GM21447 (cell line): ENCODE measurements around the gene RIPOR3.

Experiments used
- ATAC-seq: cut with Tn5 transposase; IDR thresholded peaks from one replicate; pipeline ENCODE4 v1.9.1; 2021; ENCODE audit not compliant: unreplicated experiment

Gene RIPOR3

DNA sequence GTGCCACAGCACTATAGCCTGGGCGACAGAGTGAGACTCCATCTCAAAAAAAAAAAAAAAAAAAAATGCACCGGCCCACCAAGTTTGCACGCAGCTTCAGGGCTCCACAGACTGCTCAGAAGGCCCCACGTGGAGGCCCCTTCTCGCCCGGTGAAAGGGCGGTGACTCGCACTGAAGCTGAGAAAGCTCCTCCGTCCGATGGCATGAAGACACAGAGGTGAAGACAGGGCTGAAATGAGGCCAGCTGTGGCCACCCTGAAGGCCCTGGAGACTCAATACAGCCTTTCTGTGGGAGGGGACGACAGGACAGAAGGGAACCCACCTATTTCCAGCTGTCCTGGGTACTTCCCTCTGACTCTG lies 97.1 kb downstream of the RIPOR3 start:
- no peak for ATAC-seq

DNA sequence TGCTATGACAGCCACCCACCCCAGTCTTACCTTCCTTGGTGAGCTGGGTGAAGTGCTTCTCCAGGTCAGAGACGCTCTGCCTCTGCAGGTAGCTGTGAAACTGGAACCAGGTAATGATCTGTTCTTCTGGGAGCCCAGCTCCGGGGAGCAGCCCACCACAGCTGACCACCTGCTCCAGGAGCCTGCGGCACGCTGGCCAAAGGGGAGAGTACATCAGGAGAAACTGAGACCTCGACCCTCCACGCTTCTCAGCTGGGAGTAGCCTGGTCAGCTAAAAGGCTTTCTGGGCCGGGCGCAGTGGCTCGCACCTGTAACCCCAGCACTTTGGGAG lies 98.4 kb downstream of the RIPOR3 start:
- ATAC-seq, result no peak

DNA sequence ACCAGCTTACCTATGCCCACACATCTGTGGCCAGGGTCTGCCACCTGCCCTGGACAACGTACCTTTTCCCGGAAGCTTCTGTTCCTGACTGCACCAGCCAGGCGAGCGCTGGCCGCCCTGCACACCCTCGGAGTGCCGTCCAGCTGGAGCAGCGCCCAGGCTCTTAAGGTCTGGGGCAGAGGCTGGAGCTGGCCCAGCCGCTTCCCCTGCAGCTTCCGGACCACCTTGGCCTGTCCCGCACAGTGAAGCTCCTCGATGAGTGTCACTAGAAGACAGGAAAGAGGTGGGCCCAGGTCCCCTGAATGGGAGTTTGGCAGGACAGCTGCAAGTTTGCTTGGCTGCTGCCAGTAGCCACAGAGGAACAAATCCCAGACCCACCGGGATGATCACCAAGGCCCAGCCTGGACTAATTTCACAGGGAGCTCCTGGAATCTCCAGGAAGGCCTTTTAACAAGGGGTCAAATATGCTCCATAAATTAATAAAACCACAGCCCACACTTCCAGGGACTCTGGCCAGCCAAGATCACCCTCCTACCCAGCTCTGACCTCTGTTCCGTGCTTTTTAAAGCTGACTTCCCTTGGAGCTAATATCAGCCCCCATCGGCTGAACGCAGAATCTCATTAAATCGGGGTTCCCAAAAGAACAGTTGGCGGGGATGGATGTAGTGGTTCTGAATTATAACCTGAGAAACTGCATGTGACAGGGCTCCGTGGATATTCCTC lies 98.9 kb downstream of the RIPOR3 start:
- no peak for ATAC-seq

DNA sequence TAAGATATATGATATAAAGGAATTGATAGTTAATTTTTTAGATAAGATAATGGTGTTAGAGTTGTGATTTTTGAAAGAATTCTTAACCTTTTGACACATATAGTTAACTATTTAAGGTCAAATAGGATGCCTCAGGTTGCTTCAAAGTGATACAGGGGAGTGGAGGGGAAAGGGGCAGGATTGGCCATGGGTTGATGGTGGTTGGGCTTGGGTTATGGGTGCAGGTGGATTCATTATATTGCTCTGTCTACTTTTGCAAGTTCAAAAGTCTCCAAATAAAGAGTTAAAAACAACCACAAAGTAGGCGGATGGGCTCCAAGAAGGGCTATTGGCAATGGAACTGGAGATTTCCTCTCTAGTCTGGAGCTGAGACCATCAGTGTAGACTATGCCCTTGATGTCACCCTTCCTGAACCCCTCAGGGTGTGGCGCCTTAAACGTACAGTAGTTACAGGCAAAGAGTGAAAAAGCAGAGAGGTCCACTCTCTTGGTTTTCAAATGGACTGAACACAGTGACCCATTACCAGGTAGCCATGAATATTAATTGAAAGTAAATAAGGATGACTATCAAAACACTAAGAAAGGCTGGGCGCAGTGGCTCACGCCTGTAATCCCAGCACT lies 100.0 kb downstream of the RIPOR3 start:
- no peak for ATAC-seq

DNA sequence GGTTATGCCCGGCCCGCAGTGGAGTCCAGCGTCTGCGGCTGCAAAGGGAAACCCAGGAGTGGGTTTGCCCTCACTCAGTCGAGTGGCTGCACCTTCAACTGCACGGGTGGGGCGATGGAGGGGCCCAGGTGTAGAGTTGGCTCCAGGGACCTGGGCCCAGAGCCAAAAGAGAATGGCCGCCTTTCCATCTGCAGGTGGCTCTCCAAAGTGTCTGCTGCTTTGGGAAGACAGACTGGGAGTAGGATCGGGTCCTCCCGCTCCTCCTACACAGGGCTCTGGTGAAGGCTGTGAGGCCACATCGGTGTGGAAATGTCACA lies 101.0 kb downstream of the RIPOR3 start:
- ATAC-seq, result no peak

DNA sequence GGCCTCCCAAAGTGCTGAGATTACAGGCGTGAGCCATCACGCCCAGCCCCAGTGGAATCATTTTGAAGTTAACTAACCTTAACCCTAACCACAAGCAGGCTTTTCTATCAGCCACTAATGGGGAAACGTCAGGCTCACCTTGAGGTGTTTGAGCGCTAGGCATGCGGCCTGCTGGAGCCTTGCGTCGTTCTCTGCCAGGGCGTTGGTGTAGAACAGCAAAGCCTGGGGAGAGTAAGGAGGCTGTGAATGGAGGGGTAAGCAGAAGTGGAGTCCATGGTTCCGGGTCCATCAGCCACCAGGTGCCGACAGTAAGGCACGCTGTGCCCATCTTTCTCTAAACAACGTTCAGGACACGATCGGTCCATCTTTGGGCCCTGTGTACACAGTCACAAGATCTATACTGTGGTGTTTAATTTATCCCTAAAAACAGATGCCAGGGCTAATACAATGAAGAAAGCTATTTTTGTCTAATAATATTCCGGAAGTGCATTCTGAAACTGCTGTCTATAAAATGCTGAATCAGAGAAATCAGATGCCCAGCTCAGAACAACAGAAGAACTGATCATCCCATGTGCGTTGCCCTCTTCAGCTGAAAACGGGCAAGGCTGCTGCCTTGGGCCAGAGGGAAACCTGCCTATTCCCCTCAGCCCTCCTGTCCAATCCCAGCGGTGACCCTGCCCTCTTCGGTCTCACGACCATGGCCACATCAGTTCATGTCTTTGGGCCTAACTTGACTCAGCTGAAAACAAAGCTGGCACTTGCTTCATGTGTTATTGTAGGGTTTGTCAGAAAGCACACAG lies 101.6 kb downstream of the RIPOR3 start:
- ATAC-seq, result no peak

DNA sequence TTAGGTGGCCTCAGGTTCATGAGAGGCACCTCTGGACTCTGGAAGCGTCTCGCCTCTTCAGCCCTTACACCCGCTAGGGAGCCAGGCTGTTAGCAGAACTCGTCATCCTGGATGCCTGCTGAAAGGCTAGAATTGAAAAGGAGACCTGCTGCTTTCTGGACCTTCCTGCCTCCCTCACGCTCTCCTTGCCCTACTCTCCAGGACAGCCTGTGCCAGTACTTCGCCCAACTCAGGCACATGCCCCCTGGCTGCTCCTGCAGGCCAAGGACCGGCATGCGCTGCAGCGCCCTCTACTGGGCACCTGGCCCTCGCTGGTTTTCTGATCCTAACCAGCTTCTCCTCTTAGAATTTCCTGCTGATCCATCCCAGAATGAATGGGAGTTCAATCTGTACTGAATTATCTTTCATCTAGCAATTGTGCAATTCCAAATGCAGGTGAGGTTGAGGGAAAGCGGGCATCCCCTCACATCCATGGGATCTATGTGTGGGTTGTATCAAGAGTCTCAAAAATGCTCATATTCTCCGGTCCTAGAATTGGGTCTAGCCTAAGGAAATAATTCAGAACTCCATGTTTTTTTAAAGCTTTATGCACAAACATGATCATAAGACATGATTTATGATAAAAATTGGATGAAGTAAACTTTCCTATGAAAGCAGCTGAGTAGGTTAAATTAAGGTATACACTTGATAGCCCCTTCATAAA lies 103.2 kb downstream of the RIPOR3 start:
- no peak for ATAC-seq

DNA sequence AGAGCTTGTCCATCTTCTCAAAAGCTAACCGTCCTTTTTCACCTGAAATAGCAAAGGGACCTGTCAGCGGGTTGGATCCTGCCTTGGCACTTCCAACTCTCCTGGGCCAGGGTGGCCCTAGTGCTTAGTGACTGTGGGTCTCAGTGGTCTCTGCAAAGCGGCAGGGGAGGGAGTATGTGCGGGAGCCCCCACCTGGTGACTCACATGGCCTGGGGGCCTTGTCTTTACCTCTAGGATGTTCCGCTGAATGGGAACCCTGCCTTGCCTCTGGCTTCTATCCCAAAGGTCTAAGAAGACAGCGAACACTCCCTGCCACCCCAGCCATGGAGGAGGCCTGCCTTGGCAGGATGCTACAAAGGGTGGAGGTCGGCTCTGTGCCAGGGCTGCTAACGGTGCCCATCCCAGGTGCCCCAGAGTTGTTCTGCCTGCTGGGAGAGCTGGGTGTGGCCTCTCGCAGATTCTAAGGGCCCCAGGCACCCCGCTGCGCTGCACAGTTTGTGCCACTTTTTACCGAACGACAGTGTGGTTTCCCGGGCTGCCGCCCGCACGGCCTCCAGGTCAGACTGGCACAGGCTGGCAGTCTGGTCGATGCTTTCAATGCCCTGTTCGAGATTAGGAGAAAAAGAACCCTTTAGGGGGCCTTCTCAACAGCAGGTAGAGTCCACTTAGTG lies 103.9 kb downstream of the RIPOR3 start:
- ATAC-seq, result no peak

DNA sequence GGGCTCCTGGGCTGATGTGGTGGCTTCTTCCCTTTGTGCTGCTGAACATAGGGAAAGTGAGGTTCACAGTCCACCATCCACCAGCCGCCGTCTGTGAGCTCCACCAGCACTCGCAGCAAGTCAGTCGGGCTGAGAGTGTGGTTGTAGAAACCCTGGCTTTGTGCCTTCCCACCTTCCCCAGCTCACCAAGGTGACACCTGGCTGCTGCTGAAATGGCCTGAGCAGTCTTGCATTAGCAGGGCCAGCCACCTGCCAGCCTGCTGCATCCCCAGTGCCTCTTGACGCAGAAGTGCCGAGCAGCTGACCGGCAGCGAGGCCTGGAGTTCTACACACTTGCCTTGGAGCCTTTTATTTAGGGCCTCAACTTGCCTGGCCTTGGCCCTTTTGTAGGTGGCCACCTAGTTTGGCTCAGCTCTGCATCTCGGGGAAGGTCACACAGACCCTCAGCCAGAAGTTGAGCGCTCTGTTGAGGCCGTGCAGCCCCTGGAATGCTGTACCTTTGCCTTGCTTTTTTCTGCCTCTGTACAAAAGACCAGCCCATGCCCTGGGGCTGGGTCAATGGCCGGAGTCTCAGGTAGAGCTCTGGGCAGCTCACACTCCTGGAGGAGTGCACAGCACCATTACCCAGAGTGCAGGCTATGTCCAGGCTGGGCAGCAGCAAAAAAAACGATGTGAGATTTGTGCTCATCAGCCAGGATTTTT lies 104.7 kb downstream of the RIPOR3 start:
- ATAC-seq, result no peak

DNA sequence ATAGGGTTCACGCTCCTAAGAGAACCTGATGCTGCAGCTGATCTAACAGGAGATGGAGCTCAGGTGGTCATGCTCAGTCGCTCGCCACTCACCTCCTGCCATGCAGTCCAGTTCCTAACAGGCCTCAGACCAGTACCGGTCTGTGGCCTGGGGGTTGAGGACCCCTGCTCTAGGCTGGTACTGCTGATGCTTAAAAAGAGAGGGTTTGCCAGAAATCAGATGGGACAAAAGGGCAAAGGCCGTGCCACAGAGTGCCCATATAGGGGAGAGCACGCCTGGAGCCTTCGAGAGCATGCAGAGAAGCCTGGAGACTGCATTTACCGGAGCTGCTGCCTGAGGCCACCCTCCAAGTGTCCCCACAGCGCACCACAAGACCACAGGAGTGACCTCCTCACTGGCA lies 105.7 kb downstream of the RIPOR3 start:
- no peak for ATAC-seq

DNA sequence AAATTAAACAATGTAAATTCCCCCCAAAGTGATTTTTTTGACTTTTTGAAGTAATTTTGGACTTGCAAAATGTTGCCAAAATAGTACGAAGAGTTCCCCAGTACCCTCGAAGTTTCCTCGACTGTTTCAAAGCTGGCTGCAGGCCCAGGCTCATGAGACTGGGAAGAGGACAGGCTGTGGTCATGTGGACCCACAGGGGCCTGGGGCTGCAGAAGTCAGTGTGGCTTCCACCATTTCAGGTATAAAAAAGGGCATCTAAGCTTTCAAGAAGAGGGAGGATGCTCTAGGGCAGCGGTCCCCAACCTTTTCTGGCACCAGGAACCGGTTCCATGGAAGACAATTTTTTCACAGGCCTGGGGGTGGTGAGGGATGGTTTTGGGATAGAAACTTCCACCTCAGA lies 106.1 kb downstream of the RIPOR3 start:
- no peak for ATAC-seq

DNA sequence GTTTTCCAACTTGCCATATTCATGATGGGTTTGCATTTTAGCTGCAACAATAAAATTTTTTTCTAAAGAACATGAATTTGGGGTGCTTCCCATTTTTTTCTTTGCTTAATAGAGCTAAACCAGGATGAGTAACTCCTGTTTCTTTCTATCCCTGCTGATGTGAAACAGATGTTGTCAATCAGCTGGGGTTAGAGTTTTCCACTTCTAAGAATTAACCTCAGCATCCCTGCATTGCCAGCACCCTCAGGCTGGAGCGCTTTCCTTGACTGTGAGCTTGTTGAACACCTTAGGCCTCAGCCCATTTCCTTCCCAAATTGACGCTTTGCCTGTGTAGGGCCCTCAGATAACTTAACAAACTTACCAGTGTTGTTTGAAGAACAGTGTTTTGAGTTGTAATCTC lies 106.7 kb downstream of the RIPOR3 start:
- no peak for ATAC-seq

DNA sequence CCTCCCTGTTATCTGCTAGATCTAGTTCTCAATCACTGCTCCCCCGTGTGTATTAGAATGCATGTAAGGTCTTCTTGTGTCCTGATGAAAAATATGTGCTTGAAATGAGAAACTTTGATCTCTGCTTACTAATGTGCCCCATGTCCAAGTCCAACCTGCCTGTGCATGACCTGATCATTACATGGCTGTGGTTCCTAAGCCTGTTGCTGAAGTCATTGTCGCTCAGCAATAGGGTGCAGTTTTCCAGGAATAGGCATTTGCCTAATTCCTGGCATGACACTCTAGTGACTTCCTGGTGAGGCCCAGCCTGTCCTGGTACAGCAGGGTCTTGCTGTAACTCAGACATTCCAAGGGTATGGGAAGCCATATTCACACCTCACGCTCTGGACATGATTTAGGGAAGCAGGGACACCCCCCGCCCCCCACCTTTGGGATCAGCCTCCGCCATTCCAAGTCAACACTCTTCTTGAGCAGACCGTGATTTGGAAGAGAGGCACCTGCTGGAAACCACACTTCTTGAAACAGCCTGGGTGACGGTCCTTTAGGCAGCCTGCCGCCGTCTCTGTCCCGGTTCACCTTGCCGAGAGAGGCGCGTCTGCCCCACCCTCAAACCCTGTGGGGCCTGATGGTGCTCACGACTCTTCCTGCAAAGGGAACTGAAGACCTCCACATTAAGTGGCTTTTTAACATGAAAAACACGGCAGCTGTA lies 107.7 kb downstream of the RIPOR3 start:
- no peak for ATAC-seq

DNA sequence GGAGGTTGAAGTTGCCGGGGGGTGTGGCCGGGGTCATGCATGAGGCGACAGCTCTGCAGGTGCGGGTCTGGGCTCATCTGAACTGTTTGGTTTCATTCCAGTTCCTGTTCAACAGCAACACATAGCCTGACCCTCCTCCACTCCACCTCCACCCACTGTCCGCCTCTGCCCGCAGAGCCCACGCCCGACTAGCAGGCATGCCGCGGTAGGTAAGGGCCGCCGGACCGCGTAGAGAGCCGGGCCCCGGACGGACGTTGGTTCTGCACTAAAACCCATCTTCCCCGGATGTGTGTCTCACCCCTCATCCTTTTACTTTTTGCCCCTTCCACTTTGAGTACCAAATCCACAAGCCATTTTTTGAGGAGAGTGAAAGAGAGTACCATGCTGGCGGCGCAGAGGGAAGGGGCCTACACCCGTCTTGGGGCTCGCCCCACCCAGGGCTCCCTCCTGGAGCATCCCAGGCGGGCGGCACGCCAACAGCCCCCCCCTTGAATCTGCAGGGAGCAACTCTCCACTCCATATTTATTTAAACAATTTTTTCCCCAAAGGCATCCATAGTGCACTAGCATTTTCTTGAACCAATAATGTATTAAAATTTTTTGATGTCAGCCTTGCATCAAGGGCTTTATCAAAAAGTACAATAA lies 108.6 kb downstream of the RIPOR3 start:
- ATAC-seq, result no peak

DNA sequence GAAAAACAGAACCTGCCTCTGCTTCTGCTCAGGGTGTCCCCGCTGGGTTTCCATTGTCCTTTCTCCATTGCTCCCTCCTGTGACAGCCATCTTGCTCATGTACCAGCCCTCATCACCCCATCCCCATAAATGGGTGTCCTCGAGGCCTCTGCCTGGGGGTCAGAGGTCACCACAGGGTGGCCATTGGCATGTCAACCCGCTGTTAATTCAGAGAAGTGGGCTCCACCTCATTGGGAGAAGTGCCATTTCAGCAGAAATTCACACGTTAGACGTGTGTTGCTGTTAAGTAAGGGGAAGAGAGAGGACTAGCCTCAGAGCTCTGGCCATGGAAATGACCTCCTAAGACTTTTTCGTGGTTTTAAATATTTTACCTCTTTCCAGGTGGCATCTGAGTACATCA lies 109.2 kb downstream of the RIPOR3 start:
- ATAC-seq, result no peak

DNA sequence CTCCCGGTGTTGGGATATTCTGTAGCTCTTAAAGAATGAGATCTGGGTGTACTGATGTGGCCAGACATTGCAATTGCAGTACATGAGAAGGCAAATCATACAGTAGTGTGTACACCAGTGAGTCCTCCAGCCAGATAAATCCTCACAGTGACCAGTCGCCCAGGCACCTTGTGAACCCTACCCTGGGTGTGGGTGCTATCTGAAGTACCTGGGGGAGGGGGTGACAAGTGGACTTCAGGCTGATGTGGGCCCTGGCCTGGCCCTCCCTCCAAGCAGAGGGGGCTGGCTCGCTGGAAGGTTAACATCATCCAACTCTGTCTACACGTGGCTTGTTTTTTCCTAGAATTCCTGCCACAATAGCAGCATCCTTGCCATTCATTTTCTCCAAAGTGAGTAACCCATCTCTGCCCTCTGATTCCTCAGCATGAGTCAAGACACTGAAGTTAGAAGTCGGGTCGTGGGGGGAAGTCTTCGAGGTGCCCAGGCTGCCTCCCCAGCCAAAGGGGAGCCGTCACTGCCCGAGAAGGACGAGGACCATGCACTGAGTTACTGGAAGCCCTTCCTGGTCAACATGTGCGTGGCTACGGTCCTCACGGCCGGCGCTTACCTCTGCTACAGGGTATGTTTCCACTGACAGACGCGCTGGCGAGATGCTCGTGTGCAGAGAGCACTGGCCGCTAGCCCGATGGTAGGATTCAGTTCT lies 110.3 kb downstream of the RIPOR3 start:
- ATAC-seq, result no peak

DNA sequence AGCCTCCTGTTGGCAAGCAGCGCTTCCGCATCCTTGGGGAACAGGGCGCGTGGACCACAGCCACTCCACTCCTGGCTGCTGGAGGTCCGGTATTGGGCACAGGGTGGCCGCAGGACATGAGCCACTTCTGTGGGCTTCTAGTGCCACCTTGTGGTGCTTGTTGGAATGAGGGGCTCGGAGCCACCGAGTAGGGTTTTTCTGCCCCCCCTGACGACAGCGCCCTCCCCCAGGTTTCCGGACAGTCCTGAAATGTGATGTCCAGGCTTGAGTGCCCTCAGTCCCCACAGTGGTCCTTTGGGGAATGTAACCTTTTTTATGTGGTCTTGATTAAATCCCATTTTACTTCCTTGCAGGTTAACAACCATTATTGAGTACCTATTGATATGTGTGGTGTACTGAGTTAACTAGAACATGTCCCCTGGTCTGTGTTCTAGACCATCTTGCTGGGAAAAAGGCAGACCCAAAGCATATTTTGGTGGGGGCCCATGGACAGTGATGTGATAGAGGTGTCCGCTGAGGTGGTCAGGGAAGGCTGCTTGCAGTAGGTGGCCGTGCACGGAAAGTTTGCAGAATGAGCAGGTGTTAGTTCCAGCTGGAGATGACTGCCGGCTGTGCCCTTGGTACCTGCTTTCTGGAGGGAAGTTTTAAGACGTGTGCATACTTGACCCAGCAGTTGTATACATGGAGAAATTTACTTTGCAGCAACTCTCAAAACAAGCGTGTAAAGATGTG lies 111.2 kb downstream of the RIPOR3 start:
- ATAC-seq, result no peak

DNA sequence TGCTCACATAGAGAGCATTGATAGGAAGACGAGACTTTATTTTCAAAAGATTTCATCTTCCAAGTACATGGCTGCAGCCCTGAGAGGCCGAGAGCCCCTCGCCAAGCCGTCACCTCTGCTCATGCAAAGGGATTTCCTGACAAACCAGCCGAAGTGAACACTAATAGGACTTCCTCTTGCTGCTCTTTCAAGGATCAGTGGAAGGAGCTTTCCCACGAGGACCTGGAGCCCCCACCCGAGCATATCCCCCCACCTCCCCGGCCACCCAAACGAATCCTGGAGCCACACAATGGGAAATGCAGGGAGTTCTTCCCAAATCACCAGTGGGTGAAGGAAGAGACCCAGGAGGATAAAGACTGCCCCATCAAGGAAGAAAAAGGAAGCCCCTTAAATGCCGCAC lies 111.8 kb downstream of the RIPOR3 start:
- no peak for ATAC-seq
